Epithelial cell of proximal tubule (primary cell): Measurements from ENCODE around the gene HRH1. TPM values are rescaled to one million over a fixed set of nuclear protein-coding genes. Genes with fewer than 3 reads are reported as not detected.
A peak's percentile ranks its signal among the peaks of the same experiment; 100 is the strongest.

Experiments used
- DNase-seq: peaks from one replicate; pipeline ENCODE4 v3.0.0-alpha.2; 2011; ENCODE audit warnings: low read depth
- H3K4me3 ChIP-seq: 2 replicates; pipeline ENCODE4 v1.5.1; 2011; ENCODE audit warnings: low read depth, mild to moderate bottlenecking, low read length
- total RNA-seq: library from RNA; depleted of rRNA; stranded (reverse); fragments of >200 nt; gene quantifications from 2 replicates; pipeline ENCODE4 v1.2.3, GENCODE V29; 2015
- TF ChIP-seq, protein P1 (sequence below): conservative IDR thresholded peaks from 2 replicates; pipeline ENCODE4 v1.5.1; 2012; ENCODE audit warnings: low read depth, mild to moderate bottlenecking, low read length

Gene HRH1
- total RNA-seq, 1 donor from 2014 or later: 3.1 TPM

DNA sequence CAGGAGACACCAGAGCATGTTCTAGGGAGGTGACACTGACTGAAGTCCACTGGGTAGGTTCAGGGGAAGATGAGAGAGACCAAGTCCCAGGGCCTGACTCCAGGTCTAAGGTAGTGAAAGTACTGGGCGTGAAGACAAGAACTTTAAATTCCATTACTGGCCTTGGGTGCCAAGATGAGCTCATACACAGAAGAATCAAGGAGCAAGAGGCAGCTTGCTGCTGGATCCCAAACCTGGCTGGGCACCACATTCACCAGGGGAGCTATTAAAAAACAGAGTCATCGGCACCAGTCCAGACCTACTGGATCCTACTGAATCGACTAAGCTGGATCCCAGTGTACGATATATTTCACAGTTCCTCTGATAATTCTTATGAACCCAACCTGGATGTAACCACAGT is 75.8 kb downstream of the HRH1 start:
- DNase-seq: no peak
- no peak overlapping the region for H3K4me3 ChIP-seq
- TF ChIP-seq, protein P1, sequence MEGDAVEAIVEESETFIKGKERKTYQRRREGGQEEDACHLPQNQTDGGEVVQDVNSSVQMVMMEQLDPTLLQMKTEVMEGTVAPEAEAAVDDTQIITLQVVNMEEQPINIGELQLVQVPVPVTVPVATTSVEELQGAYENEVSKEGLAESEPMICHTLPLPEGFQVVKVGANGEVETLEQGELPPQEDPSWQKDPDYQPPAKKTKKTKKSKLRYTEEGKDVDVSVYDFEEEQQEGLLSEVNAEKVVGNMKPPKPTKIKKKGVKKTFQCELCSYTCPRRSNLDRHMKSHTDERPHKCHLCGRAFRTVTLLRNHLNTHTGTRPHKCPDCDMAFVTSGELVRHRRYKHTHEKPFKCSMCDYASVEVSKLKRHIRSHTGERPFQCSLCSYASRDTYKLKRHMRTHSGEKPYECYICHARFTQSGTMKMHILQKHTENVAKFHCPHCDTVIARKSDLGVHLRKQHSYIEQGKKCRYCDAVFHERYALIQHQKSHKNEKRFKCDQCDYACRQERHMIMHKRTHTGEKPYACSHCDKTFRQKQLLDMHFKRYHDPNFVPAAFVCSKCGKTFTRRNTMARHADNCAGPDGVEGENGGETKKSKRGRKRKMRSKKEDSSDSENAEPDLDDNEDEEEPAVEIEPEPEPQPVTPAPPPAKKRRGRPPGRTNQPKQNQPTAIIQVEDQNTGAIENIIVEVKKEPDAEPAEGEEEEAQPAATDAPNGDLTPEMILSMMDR: no peak

DNA sequence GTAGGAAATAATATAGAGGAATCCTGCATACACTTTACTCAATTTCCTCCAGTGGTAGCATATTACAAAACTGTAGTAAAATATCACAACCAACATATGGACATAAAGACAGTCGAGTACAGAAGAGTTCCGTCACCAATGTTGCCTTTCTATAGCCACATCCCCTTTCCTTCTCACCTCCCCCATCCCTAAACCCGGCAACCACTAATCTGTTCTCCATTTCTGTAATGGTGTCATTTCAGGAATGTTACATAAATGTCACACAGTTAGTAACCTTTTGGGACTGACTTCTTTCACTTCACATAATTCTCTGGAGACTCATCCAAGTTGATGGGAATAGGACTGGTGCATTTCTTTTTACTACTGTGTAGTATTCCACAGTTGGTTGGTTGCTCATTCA is 76.5 kb downstream of the HRH1 start:
- DNase-seq: no peak
- H3K4me3 ChIP-seq: no peak overlapping the region
- TF ChIP-seq, protein P1: no peak

- H3K4me3 ChIP-seq: no peak overlapping the region
- DNase-seq: no peak
- TF ChIP-seq, protein P1: no peak
Measured at GRCh38 chr3:11235385-11235784, 81.1 kb downstream of the HRH1 start.

- TF ChIP-seq, protein P1: peak; percentile 87
- DNase-seq: no peak
- H3K4me3 ChIP-seq: no peak overlapping the region
Measured at GRCh38 chr3:11236588-11237461, 82.5 kb downstream of the HRH1 start.

DNA sequence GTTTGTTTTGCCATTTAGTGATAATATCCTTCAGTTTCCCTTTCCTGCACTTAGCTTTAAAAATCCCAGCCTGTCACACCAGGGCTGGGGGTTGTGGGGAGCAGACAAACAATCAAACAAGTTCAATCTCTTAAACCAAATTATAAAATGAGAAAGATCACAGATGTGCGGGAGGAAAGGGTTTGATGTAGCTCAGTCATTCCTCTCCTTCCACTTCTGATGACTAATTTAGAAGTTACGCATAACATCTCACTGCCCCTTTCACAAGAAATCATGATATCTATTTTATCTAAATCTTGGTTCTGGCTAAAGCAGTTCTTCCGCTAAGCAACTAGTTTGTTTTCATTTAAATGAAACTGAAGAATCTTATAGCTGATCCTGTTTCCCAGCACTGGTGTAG is 83.8 kb downstream of the HRH1 start:
- H3K4me3 ChIP-seq: no peak overlapping the region
- TF ChIP-seq, protein P1: no peak
- no peak for DNase-seq

GRCh38 chr3:11238880-11239279 is 84.6 kb downstream of the HRH1 start:
- H3K4me3 ChIP-seq: no peak overlapping the region
- no peak for DNase-seq
- TF ChIP-seq, protein P1: no peak

- no peak overlapping the region for H3K4me3 ChIP-seq
- DNase-seq: no peak
- TF ChIP-seq, protein P1: no peak
Measured at GRCh38 chr3:11239796-11240195, 85.5 kb downstream of the HRH1 start.
